ENCODE data around the gene AKNA.

AKNA gene

DNA sequence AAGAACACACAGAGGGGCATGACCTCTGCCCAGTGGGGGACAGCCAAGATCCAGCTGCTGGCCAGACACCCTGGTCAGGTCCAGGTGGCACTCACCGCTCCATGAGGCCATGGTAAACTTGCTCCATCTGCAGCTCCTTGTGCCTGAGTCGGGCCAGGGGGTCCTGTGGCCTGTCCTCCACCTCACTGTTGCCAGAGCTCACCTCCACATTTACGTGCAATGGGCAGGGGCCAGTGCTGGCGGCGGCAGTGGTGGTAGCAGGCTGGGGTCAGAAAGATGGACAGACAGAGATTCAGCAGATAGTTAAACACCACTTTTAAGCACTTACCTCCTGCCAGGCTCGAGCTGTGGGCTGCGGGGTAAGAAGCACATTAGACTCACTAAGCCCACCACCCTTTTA lies 28.0 kb downstream of the AKNA start:
- in situ Hi-C loops (cut with HindIII; ENCODE audit: low sequenced_read_pairs), result no loop called here
- TF ChIP-seq, protein P1, sequence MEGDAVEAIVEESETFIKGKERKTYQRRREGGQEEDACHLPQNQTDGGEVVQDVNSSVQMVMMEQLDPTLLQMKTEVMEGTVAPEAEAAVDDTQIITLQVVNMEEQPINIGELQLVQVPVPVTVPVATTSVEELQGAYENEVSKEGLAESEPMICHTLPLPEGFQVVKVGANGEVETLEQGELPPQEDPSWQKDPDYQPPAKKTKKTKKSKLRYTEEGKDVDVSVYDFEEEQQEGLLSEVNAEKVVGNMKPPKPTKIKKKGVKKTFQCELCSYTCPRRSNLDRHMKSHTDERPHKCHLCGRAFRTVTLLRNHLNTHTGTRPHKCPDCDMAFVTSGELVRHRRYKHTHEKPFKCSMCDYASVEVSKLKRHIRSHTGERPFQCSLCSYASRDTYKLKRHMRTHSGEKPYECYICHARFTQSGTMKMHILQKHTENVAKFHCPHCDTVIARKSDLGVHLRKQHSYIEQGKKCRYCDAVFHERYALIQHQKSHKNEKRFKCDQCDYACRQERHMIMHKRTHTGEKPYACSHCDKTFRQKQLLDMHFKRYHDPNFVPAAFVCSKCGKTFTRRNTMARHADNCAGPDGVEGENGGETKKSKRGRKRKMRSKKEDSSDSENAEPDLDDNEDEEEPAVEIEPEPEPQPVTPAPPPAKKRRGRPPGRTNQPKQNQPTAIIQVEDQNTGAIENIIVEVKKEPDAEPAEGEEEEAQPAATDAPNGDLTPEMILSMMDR (IDR thresholded peaks at IDR 0.05; ENCODE audit: low read depth, low read length), result no peak
- H3K4me3 ChIP-seq (ENCODE audit: low read depth, low read length), result no peak overlapping the region
- no peak for DNase-seq (ENCODE audit: low read depth, low spot score)

DNA sequence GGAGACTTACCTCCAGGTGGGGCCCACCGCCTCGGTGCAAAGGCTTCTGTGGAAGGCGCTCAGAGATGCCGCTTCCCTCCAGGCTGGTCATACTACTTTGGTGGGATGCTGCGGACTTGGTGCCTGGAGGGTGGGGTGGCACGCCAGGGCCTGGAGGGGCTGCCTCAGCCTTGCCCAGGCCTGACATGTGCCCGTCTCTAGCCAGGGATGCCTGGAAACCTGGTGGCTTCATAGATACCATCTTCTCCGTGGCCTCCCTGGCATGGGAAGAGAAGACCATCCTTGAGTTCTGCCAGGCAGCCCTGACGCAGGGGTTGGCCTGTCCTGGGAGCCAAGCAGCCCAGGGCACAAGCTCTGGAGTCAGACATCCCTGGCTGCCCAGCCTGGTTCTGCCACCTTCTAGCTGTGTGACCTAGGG lies 29.9 kb downstream of the AKNA start:
- DNase-seq (ENCODE audit: low read depth, low spot score), result no peak
- no peak overlapping the region for H3K4me3 ChIP-seq (ENCODE audit: low read depth, low read length)
- TF ChIP-seq, protein P1 (IDR thresholded peaks at IDR 0.05; ENCODE audit: low read depth, low read length), result no peak
- in situ Hi-C loops (cut with HindIII; ENCODE audit: low sequenced_read_pairs), result no loop called here

- TF ChIP-seq, protein P1 (IDR thresholded peaks at IDR 0.05; ENCODE audit: low read depth, low read length), result no peak
- H3K4me3 ChIP-seq (ENCODE audit: low read depth, low read length), result no peak overlapping the region
- no peak for DNase-seq (ENCODE audit: low read depth, low spot score)
- in situ Hi-C loops (cut with HindIII; ENCODE audit: low sequenced_read_pairs), result no loop called here
These were observed 30.4 kb downstream of the AKNA start for GRCh38 chr9:114357360-114357759.

- TF ChIP-seq, protein P1 (IDR thresholded peaks at IDR 0.05; ENCODE audit: low read depth, low read length), result no peak
- DNase-seq (ENCODE audit: low read depth, low spot score), result no peak
- in situ Hi-C loops (cut with HindIII; ENCODE audit: low sequenced_read_pairs), result no loop called here
- no peak overlapping the region for H3K4me3 ChIP-seq (ENCODE audit: low read depth, low read length)
These were observed 31.0 kb downstream of the AKNA start for GRCh38 chr9:114356792-114357191.

- in situ Hi-C loops (cut with HindIII; ENCODE audit: low sequenced_read_pairs), result no loop called here
- DNase-seq (ENCODE audit: low read depth, low spot score), result no peak
- TF ChIP-seq, protein P1 (IDR thresholded peaks at IDR 0.05; ENCODE audit: low read depth, low read length), result no peak
- no peak overlapping the region for H3K4me3 ChIP-seq (ENCODE audit: low read depth, low read length)
These were observed 32.0 kb downstream of the AKNA start for GRCh38 chr9:114355821-114356220.

DNA sequence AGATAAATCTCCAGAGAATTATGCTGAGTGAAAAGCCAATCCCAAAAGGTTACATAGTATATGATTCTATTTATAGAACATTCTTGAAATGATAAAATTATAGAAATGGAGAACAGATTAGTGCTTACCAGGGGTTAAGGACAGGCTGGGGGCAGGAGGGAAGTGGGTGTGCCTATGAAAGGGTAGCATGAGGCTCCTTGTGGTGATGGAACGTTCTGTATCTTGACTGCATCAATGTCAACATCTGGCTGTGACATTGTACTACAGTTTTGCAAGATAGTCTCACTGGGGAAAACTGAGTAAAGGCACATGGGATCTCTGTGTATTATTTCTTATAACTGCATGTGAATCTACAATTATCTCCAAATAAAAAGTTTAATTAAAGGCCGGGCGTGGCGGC lies 35.9 kb downstream of the AKNA start:
- in situ Hi-C loops (cut with HindIII; ENCODE audit: low sequenced_read_pairs), result no loop called here
- no peak overlapping the region for H3K4me3 ChIP-seq (ENCODE audit: low read depth, low read length)
- TF ChIP-seq, protein P1 (IDR thresholded peaks at IDR 0.05; ENCODE audit: low read depth, low read length), result no peak
- no peak for DNase-seq (ENCODE audit: low read depth, low spot score)

Data from astrocyte of the spinal cord (primary cell).